K562 (cell line): ENCODE results near the gene GRWD1. TPM values are rescaled to one million over a fixed set of nuclear protein-coding genes. Genes with fewer than 3 reads are reported as not detected.
A peak's percentile ranks its signal among the peaks of the same experiment; 100 is the strongest.

Experiments used
- ATAC-seq: fragments of 200-7000 bp; cut with Tn5 transposase; 3 replicates; pipeline ENCODE4 v1.9.1; 2020; ENCODE audit warnings: moderate library complexity
- BruUV-seq: library from RNA; stranded (reverse); fragments of 400-500 nt; replicated peaks from 2 replicates; lab custom pipeline; 2021; lab: Mats Ljungman, UMichigan
- CTCF ChIA-PET: fragments of 300-600 bp; formaldehyde crosslinking; extraction: SDS; loops from one replicate; lab custom pipeline; 2021; ENCODE audit warnings: low intra/inter-chr PET ratio; lab: Yijun Ruan, JAX
- POLR2A ChIA-PET: fragments of 300-600, 350-650 bp; sonication (Branson Sonifier 250); formaldehyde crosslinking; extraction: SDS; loops from one replicate; lab custom pipeline; 2021; ENCODE audit warnings: antibody characterized with exemption, inconsistent platforms; lab: Yijun Ruan, JAX
- DNase-seq, 4 experiments: peaks; one replicate each; pipeline versions ENCODE4 v3.0.0 to v3.0.0-alpha.2; 2011 to 2018; ENCODE audit warnings: low spot score in 3 of 4, mixed read lengths in 3 of 4; ENCODE audit errors: extremely low read depth in 1 of 4
- FAIRE-seq: peaks from 2 replicates; lab custom pipeline; 2011; peaks lifted over from hg19 to GRCh38; lab: Jason Lieb, UNC
- H2AFZ ChIP-seq: 2 replicates; pipeline ENCODE4 v1.6.0; 2011; ENCODE audit warnings: low read depth, low read length, control low read depth, inconsistent platforms
- H3K27ac ChIP-seq: fragments of 200-600 bp; 3 replicates; pipeline ENCODE4 v1.8.0; 2011; ENCODE audit warnings: low read depth, mild to moderate bottlenecking, control low read depth, inconsistent platforms, low read length, moderate library complexity, mixed read lengths; ENCODE audit errors: extremely low read depth
- H3K27me3 ChIP-seq, 2 experiments: fragments of 300-600 bp in 1 of 2; 2 replicates in 1 of 2; 3 replicates in 1 of 2; pipeline versions ENCODE4 v1.6.0 to v1.8.0; 2011; ENCODE audit warnings: inconsistent platforms in 2 of 2, low read length in 2 of 2, mild to moderate bottlenecking in 1 of 2, mixed read lengths in 1 of 2, moderate library complexity in 1 of 2; ENCODE audit not compliant: control insufficient read depth in 2 of 2, insufficient read depth in 2 of 2
- H3K36me3 ChIP-seq: fragments of 300-600 bp; 3 replicates; pipeline ENCODE4 v1.8.0; 2011; ENCODE audit warnings: mild to moderate bottlenecking, low read length, inconsistent platforms; ENCODE audit not compliant: control insufficient read depth, insufficient read depth
- H3K4me1 ChIP-seq, 2 experiments: fragments of 200-600 bp in 1 of 2; replicated peaks in 1 of 2; 2 replicates in 1 of 2; 3 replicates in 1 of 2; pipeline versions ENCODE4 v1.5.1 to v1.8.0; 2011; ENCODE audit warnings: inconsistent platforms in 2 of 2, low read length in 2 of 2, mild to moderate bottlenecking in 1 of 2, mixed read lengths in 1 of 2, moderate library complexity in 1 of 2; ENCODE audit not compliant: control insufficient read depth in 2 of 2, insufficient read depth in 2 of 2
- H3K4me2 ChIP-seq: 2 replicates; pipeline ENCODE4 v1.6.1; 2011; ENCODE audit warnings: low read length, control low read depth, inconsistent platforms, mixed read lengths; ENCODE audit not compliant: insufficient read depth
- H3K4me3 ChIP-seq: fragments of 200-600 bp; sonication (generic), shearing (Covaris generic); 2 replicates; pipeline ENCODE4 v1.5.1; 2016; ENCODE audit warnings: control low read depth, inconsistent platforms
- H3K79me2 ChIP-seq: fragments of 200-600 bp; 3 replicates; pipeline ENCODE4 v1.8.0; 2011; ENCODE audit warnings: low read length, inconsistent platforms; ENCODE audit not compliant: control insufficient read depth, insufficient read depth
- H3K9ac ChIP-seq, 2 experiments: 2 replicates each; pipeline versions ENCODE4 v1.6.0 to v1.6.1; 2011; ENCODE audit warnings: low read depth in 2 of 2, low read length in 2 of 2, control low read depth in 1 of 2, inconsistent platforms in 1 of 2, mild to moderate bottlenecking in 1 of 2, mixed read lengths in 1 of 2; ENCODE audit not compliant: insufficient read depth in 1 of 2
- H3K9me1 ChIP-seq: one replicate; pipeline ENCODE4 v1.6.0; 2011; ENCODE audit warnings: inconsistent platforms, mild to moderate bottlenecking, low read length, moderate library complexity; ENCODE audit not compliant: control insufficient read depth, insufficient read depth
- H3K9me3 ChIP-seq: replicated peaks from 2 replicates; pipeline ENCODE4 v1.5.1; 2011; ENCODE audit warnings: low read depth, low read length, inconsistent platforms; ENCODE audit not compliant: control insufficient read depth, insufficient read depth
- H4K20me1 ChIP-seq: replicated peaks from 2 replicates; pipeline ENCODE4 v1.6.1; 2011; ENCODE audit warnings: low read length, inconsistent platforms, mixed read lengths; ENCODE audit not compliant: control insufficient read depth, insufficient read depth
- NFIC ChIP-seq: fragments of 450-650 bp; IDR thresholded peaks from 2 replicates; pipeline ENCODE4 v1.6.1; 2017; ENCODE audit warnings: mild to moderate bottlenecking, inconsistent platforms
- ZBTB7A ChIP-seq: IDR thresholded peaks from 2 replicates; pipeline ENCODE4 v1.6.1; 2011; ENCODE audit warnings: low read depth, mild to moderate bottlenecking, low read length, moderate library complexity, borderline replicate concordance; ENCODE audit not compliant: control insufficient read depth
- WGBS: fragments of 100-300 bp; shearing (Covaris generic); methylation state at CpG from one replicate; pipeline ENCODE4 v1.1.6; 2016; ENCODE audit warnings: low coverage, mixed read lengths; ENCODE audit not compliant: insufficient coverage; ENCODE audit errors: missing lambda C conversion rate; 5-methylcytosine and 5-hydroxymethylcytosine counted together
- in situ Hi-C: fragments of 300-500 bp; cut with MboI; formaldehyde crosslinking; loops from 4 replicates; pipeline ENCODE4 v1.15.0; 2018; ENCODE audit warnings: inconsistent platforms, mixed read lengths
- intact Hi-C: fragments of 100-400 bp; cut with micrococcal nuclease; formaldehyde crosslinking; loops from 2 replicates; pipeline ENCODE4 v1.14.2; 2022
- polyA plus RNA-seq, 8 experiments: library from polyadenylated mRNA; depleted of rRNA in 4 of 8; stranded (reverse) in 5 of 8; unstranded in 3 of 8; fragments of >200 nt; fragmentation: Nextera tagmentation in 2 of 8; fragmentation: Illumina TruSeq in 1 of 8; extraction: Ambion mirVana in 2 of 8; extraction: Trizol in 1 of 8; gene quantifications; 2 replicates each; pipeline versions ENCODE4 v1.2.1 to v1.2.3, GENCODE V29; 2011 to 2014; ENCODE audit warnings: inconsistent platforms in 1 of 8, missing spikeins in 1 of 8
- total RNA-seq, 7 experiments: library from RNA; depleted of rRNA in 6 of 7; stranded (reverse); fragments of >200 nt in 6 of 7; fragmentation: Illumina TruSeq in 2 of 7; extraction: Trizol in 2 of 7; gene quantifications; 2 replicates each; pipeline versions ENCODE4 v1.2.1 to v1.2.3, GENCODE V29; 2011 to 2021; ENCODE audit warnings: low replicate concordance in 1 of 7
- TF ChIP-seq, protein P1 (sequence below): IDR thresholded peaks from 3 replicates; pipeline ENCODE4 v1.6.1; 2011; ENCODE audit warnings: borderline replicate concordance, mild to moderate bottlenecking; ENCODE audit not compliant: insufficient read length, insufficient read depth

Gene GRWD1
- total and polyA plus RNA-seq, 9 of the 15 experiments (the other 6 are each of a cell fraction or from before 2014, with no cell fraction given), result 1.5 to 87.2 (median 24.5) TPM

GRCh38 chr19:48396824-48397176 lies 49.0 kb upstream of the GRWD1 start:
- ChIA-PET CTCF (no interaction called here), POLR2A (no interaction called here)
- peaks cover 10% of the 10 kb centered on the region for H4K20me1 ChIP-seq
- in situ Hi-C loops (no loop called here), intact Hi-C loops (loop anchor here (10.0 kb wide), 2 partner anchors 72 to 98 kb away; partner anchors contain the start of gene EMP3)
- no CpG with 5 or more reads among the region's 2 CpGs for WGBS
- FAIRE-seq (no peak), ATAC-seq (no peak), DNase-seq (no peak)
- peak overlapping the region in 1 of 2 experiments; percentile 96; a peak in 3 of 4 replicates for H3K9ac ChIP-seq
- no peaks in the 10 kb centered on the region for H3K27me3 ChIP-seq
- H3K4me2 ChIP-seq, result peak overlapping the region; percentile 97; the same call in 1 of the 2 replicates
- H3K9me3 ChIP-seq, result no peaks in the 10 kb centered on the region
- peaks cover 37% of the 10 kb centered on the region for H3K79me2 ChIP-seq
- no TSS peak for BruUV-seq
- peaks cover 39 to 83% of the 10 kb centered on the region in 2 experiments for H3K4me1 ChIP-seq
- no peaks in the 10 kb centered on the region for H3K9me1 ChIP-seq
- peaks cover 4% of the 10 kb centered on the region; the same call in 2 of the 3 replicates for H3K36me3 ChIP-seq
- no peak overlapping the region for H3K27ac ChIP-seq
- no peak overlapping the region for H3K4me3 ChIP-seq
- peak; percentile 20; the same call in 1 of the 2 replicates for TF ChIP-seq NFIC
- 0 out of 2 replicates have a peak, but pooled peaks have one; percentile 15 for TF ChIP-seq ZBTB7A
- TF ChIP-seq, protein P1, sequence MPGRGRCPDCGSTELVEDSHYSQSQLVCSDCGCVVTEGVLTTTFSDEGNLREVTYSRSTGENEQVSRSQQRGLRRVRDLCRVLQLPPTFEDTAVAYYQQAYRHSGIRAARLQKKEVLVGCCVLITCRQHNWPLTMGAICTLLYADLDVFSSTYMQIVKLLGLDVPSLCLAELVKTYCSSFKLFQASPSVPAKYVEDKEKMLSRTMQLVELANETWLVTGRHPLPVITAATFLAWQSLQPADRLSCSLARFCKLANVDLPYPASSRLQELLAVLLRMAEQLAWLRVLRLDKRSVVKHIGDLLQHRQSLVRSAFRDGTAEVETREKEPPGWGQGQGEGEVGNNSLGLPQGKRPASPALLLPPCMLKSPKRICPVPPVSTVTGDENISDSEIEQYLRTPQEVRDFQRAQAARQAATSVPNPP, result no peak
- TF ChIP-seq, all 486 proteins: peak for 2
- H2AFZ ChIP-seq, result no peak overlapping the region
